Suprapubic skin (tissue), 4 donors: Measurements from ENCODE around the gene GAS7.

ENCODE experiments used
- CTCF ChIP-seq, 2 donors: fragments of 200-600 bp in 1 of 2; fragments of 450-650 bp in 1 of 2; sonication (generic) in 1 of 2; IDR thresholded peaks; one replicate each; pipeline ENCODE4 v1.5.1; 2016 to 2019; ENCODE audit warnings: antibody characterized with exemption in 2 of 2, mild to moderate bottlenecking in 1 of 2, moderate library complexity in 1 of 2
- EP300 ChIP-seq: sonication (generic); formaldehyde crosslinking; IDR thresholded peaks from one replicate; pipeline ENCODE4 v1.6.1; 2017; ENCODE audit warnings: antibody characterized with exemption
- POLR2A ChIP-seq, 2 donors: fragments of 450-650 bp; IDR thresholded peaks; one replicate each; pipeline ENCODE4 v1.6.1; 2017; ENCODE audit warnings: antibody characterized with exemption in 2 of 2, mild to moderate bottlenecking in 2 of 2, moderate library complexity in 2 of 2
- POLR2AphosphoS5 ChIP-seq, 3 donors: sonication (generic); formaldehyde crosslinking; IDR thresholded peaks; one replicate each; pipeline ENCODE4 v1.6.1; 2017; ENCODE audit warnings: antibody characterized with exemption in 3 of 3

- TF ChIP-seq CTCF (IDR thresholded peaks at IDR 0.05) (no peak), POLR2A (IDR thresholded peaks at IDR 0.05) (no peak), POLR2AphosphoS5 (IDR thresholded peaks at IDR 0.05) (no peak), EP300 (no peak)
Measured at GRCh38 chr17:10177913-10178505, 20.4 kb downstream of the GAS7 start.
